CD1c-positive myeloid dendritic cell (primary cell): Measurements from ENCODE around the gene MITF.
"Not testable (repeated sequence)": the region's sequence is repeated elsewhere in the genome, so short reads cannot be mapped to it uniquely, and the experiment has no call there.

Experiments used
- DNase-seq: peaks from one replicate; pipeline ENCODE4 v3.0.0-alpha.2; 2016; ENCODE audit errors: extremely low spot score

Gene MITF

GRCh38 chr3:69913422-69913821 is 174.2 kb downstream of the MITF start:
- no peak for DNase-seq

GRCh38 chr3:69914395-69914794 is 175.1 kb downstream of the MITF start:
- no peak for DNase-seq

GRCh38 chr3:69915726-69916125 is 176.5 kb downstream of the MITF start:
- DNase-seq: no peak

GRCh38 chr3:69920009-69920408 is 180.7 kb downstream of the MITF start:
- not testable (repeated sequence) for DNase-seq

GRCh38 chr3:69921651-69922050 is 182.4 kb downstream of the MITF start:
- DNase-seq: no peak

GRCh38 chr3:69922521-69923000 is 183.3 kb downstream of the MITF start:
- no peak for DNase-seq

GRCh38 chr3:69925506-69925905 is 186.2 kb downstream of the MITF start:
- no peak for DNase-seq

- DNase-seq: no peak
These were observed 187.1 kb downstream of the MITF start for GRCh38 chr3:69926385-69926784.

- no peak for DNase-seq
These were observed 188.3 kb downstream of the MITF start for GRCh38 chr3:69927571-69927970.

- no peak for DNase-seq
These were observed 189.8 kb downstream of the MITF start for GRCh38 chr3:69929019-69929418.

- DNase-seq: no peak
These were observed 191.3 kb downstream of the MITF start for GRCh38 chr3:69930564-69930963.

GRCh38 chr3:69932087-69932486 is 192.8 kb downstream of the MITF start:
- DNase-seq: no peak

GRCh38 chr3:69932501-69932900 is 193.2 kb downstream of the MITF start:
- DNase-seq: no peak

- no peak for DNase-seq
These were observed 195.1 kb downstream of the MITF start for GRCh38 chr3:69934398-69934797.

- DNase-seq: no peak
These were observed 197.0 kb downstream of the MITF start for GRCh38 chr3:69936266-69936665.

GRCh38 chr3:69938061-69938460 is 198.8 kb downstream of the MITF start:
- DNase-seq: no peak

GRCh38 chr3:69938931-69939330 is 199.7 kb downstream of the MITF start:
- no peak for DNase-seq

- DNase-seq: no peak
These were observed 201.8 kb downstream of the MITF start for GRCh38 chr3:69941037-69941436.

GRCh38 chr3:69941439-69942176 is 202.3 kb downstream of the MITF start:
- no peak for DNase-seq

- DNase-seq: no peak
These were observed 205.7 kb downstream of the MITF start for GRCh38 chr3:69944931-69945493.

GRCh38 chr3:69948246-69948862 is 209.1 kb downstream of the MITF start:
- peak; percentile 39 for DNase-seq

- no peak for DNase-seq
These were observed 212.4 kb downstream of the MITF start for GRCh38 chr3:69951616-69952015.

- DNase-seq: no peak
These were observed 220.3 kb downstream of the MITF start for GRCh38 chr3:69959581-69959980.
